ENCODE data around the gene ORC3. TPM values are rescaled to one million over a fixed set of nuclear protein-coding genes. Genes with fewer than 3 reads are reported as not detected.
A peak's percentile ranks its signal among the peaks of the same experiment; 100 is the strongest.

The ORC3 gene
- total RNA-seq, 1 donor from 2014 or later = 20.5 TPM

GRCh38 chr6:87575423-87575822 is 14.5 kb upstream of the ORC3 start:
- Histone ChIP-seq H3K4me1 (peaks cover 38% of the 10 kb centered on the region), H3K27me3 (ENCODE audit: low read depth) (no peaks in the 10 kb centered on the region), H3K36me3 (peaks cover 8% of the 10 kb centered on the region), H3K9me3 (replicated peaks) (no peaks in the 10 kb centered on the region), H3K4me3 (no peak overlapping the region), H3K27ac (replicated peaks) (no peak overlapping the region)
- intact Hi-C loops (cut with micrococcal nuclease) = no loop called here
- no peak for TF ChIP-seq CTCF (IDR thresholded peaks at IDR 0.05; ENCODE audit: borderline replicate concordance)
- DNase-seq = no peak

- H3K4me3 ChIP-seq = no peak overlapping the region
- H3K27me3 ChIP-seq (ENCODE audit: low read depth) = no peaks in the 10 kb centered on the region
- intact Hi-C loops (cut with micrococcal nuclease) = no loop called here
- H3K9me3 ChIP-seq (replicated peaks) = no peaks in the 10 kb centered on the region
- no peak for TF ChIP-seq CTCF (IDR thresholded peaks at IDR 0.05; ENCODE audit: borderline replicate concordance)
- no peak overlapping the region for H3K27ac ChIP-seq (replicated peaks)
- DNase-seq = no peak
- H3K4me1 ChIP-seq = peaks cover 44% of the 10 kb centered on the region
- H3K36me3 ChIP-seq = peaks cover 36% of the 10 kb centered on the region
Measured at GRCh38 chr6:87583822-87584221, 6.1 kb upstream of the ORC3 start.

- Histone ChIP-seq H3K4me3 (no peak overlapping the region), H3K27me3 (ENCODE audit: low read depth) (no peaks in the 10 kb centered on the region), H3K27ac (replicated peaks) (no peak overlapping the region), H3K4me1 (peaks cover 63% of the 10 kb centered on the region), H3K36me3 (peaks cover 19% of the 10 kb centered on the region), H3K9me3 (replicated peaks) (no peaks in the 10 kb centered on the region)
- intact Hi-C loops (cut with micrococcal nuclease) = no loop called here
- DNase-seq = no peak
- no peak for TF ChIP-seq CTCF (IDR thresholded peaks at IDR 0.05; ENCODE audit: borderline replicate concordance)
Measured at GRCh38 chr6:87586371-87587077, 3.4 kb upstream of the ORC3 start.

- no peak for DNase-seq
- Histone ChIP-seq H3K9me3 (replicated peaks) (no peaks in the 10 kb centered on the region), H3K27me3 (ENCODE audit: low read depth) (no peaks in the 10 kb centered on the region), H3K36me3 (no peaks in the 10 kb centered on the region), H3K27ac (replicated peaks) (peak overlapping the region; percentile 82), H3K4me1 (peaks cover 67% of the 10 kb centered on the region), H3K4me3 (peak overlapping the region; percentile 84)
- intact Hi-C loops (cut with micrococcal nuclease) = no loop called here
- TF ChIP-seq CTCF (IDR thresholded peaks at IDR 0.05; ENCODE audit: borderline replicate concordance) = no peak
Measured at GRCh38 chr6:87588756-87589407, 1.1 kb upstream of the ORC3 start.

- peaks cover 14% of the 10 kb centered on the region for H3K36me3 ChIP-seq
- H3K4me1 ChIP-seq = peaks cover 56% of the 10 kb centered on the region
- peak overlapping the region; percentile 82 for H3K27ac ChIP-seq (replicated peaks)
- no peak for DNase-seq
- no peak for TF ChIP-seq CTCF (IDR thresholded peaks at IDR 0.05; ENCODE audit: borderline replicate concordance)
- intact Hi-C loops (cut with micrococcal nuclease) = no loop called here
- H3K4me3 ChIP-seq = peak overlapping the region; percentile 84
- no peaks in the 10 kb centered on the region for H3K27me3 ChIP-seq (ENCODE audit: low read depth)
- H3K9me3 ChIP-seq (replicated peaks) = no peaks in the 10 kb centered on the region
Measured at GRCh38 chr6:87590417-87590880, 514 bp downstream of the ORC3 start.
